Panc1 (cell line): Measurements from ENCODE around the gene WDR1. TPM values are rescaled to one million over a fixed set of nuclear protein-coding genes. Genes with fewer than 3 reads are reported as not detected.

ENCODE experiments used
- ATAC-seq: fragments of 200-7000 bp; cut with Tn5 transposase; 2 replicates; pipeline ENCODE4 v1.9.1; 2020; ENCODE audit warnings: mild to moderate bottlenecking, moderate library complexity
- BruUV-seq: library from RNA; stranded (reverse); fragments of 400-500 nt; replicated peaks from 2 replicates; lab custom pipeline; 2021; lab: Mats Ljungman, UMichigan
- CTCF ChIA-PET: fragments of 300-600 bp; sonication (Branson Sonifier 250); formaldehyde crosslinking; loops from one replicate; lab custom pipeline; 2022; ENCODE audit warnings: antibody characterized with exemption; lab: Charles Lee
- POLR2A ChIA-PET: fragments of 300-600 bp; sonication (Branson Sonifier 250); formaldehyde crosslinking; loops from one replicate; lab custom pipeline; 2022; ENCODE audit warnings: antibody characterized with exemption; lab: Charles Lee
- DNase-seq: peaks from one replicate; pipeline ENCODE4 v3.0.0-alpha.2; 2010; ENCODE audit warnings: low read depth, low spot score
- H3K27ac ChIP-seq: 2 replicates; pipeline ENCODE4 v1.5.1; 2011; ENCODE audit warnings: mild to moderate bottlenecking, low read length, inconsistent platforms
- H3K27me3 ChIP-seq: fragments of 200-500 bp; sonication (Bioruptor generic); 2 replicates; pipeline ENCODE4 v1.6.0; 2014; ENCODE audit warnings: low read length, inconsistent platforms; ENCODE audit not compliant: control insufficient read depth, insufficient read depth
- H3K36me3 ChIP-seq: fragments of 200-500 bp; sonication (Bioruptor generic); 2 replicates; pipeline ENCODE4 v1.5.1; 2014; ENCODE audit warnings: inconsistent platforms, mild to moderate bottlenecking, low read length, moderate library complexity; ENCODE audit not compliant: control insufficient read depth, insufficient read depth
- H3K4me1 ChIP-seq: 2 replicates; pipeline ENCODE4 v1.5.1; 2011; ENCODE audit warnings: inconsistent platforms, mild to moderate bottlenecking, low read length, moderate library complexity; ENCODE audit not compliant: control insufficient read depth, insufficient read depth
- H3K4me3 ChIP-seq, 2 experiments: 2 replicates each; pipeline ENCODE4 v1.5.1; 2011 to 2012; ENCODE audit warnings: low read depth in 2 of 2, low read length in 2 of 2, mild to moderate bottlenecking in 2 of 2, inconsistent platforms in 1 of 2, moderate library complexity in 1 of 2
- H3K9me3 ChIP-seq: fragments of 200-500 bp; sonication (Bioruptor generic); 2 replicates; pipeline ENCODE4 v1.5.1; 2014; ENCODE audit warnings: low read depth, mild to moderate bottlenecking, inconsistent platforms, low read length, moderate library complexity; ENCODE audit not compliant: control insufficient read depth, insufficient read depth
- POLR2AphosphoS5 ChIP-seq: IDR thresholded peaks from 2 replicates; pipeline ENCODE4 v1.6.1; 2012; ENCODE audit warnings: mild to moderate bottlenecking, low read depth, low read length, moderate library complexity
- SIN3A ChIP-seq: IDR thresholded peaks from 2 replicates; pipeline ENCODE4 v1.6.1; 2012; ENCODE audit warnings: low read depth, mild to moderate bottlenecking, low read length, moderate library complexity, borderline replicate concordance; ENCODE audit not compliant: insufficient read depth
- TCF7L2 ChIP-seq: IDR thresholded peaks from 2 replicates; pipeline ENCODE4 v1.6.1; 2011; ENCODE audit warnings: mild to moderate bottlenecking, low read depth, low read length, inconsistent platforms
- in situ Hi-C: cut with HindIII; loops from 2 replicates; pipeline ENCODE4 v1.10.0; 2016; ENCODE audit warnings: low sequenced_read_pairs, low pct_unique_long_range_greater_than_20kb
- intact Hi-C: fragments of 100-400 bp; cut with micrococcal nuclease; formaldehyde crosslinking; loops from one replicate; pipeline ENCODE4 v1.10.0; 2022; ENCODE audit not compliant: unreplicated experiment
- total RNA-seq: library from RNA; stranded (reverse); gene quantifications from one replicate; pipeline ENCODE4 v1.2.1, GENCODE V29; 2021; ENCODE audit not compliant: unreplicated experiment
- TF ChIP-seq, protein P1 (sequence below), 2 experiments: IDR thresholded peaks; 2 replicates each; pipeline ENCODE4 v1.6.1; 2011 to 2012; ENCODE audit warnings: low read depth in 2 of 2, control low read depth in 1 of 2, low read length in 1 of 2, mild to moderate bottlenecking in 1 of 2, moderate library complexity in 1 of 2; ENCODE audit not compliant: insufficient read depth in 1 of 2
- TF ChIP-seq, protein P2 (sequence below): fragments of 450-650 bp; IDR thresholded peaks from 2 replicates; pipeline ENCODE4 v1.5.1; 2017; ENCODE audit warnings: mild to moderate bottlenecking

Gene WDR1
- total RNA-seq, 1 experiment from 2014 or later, result 260 TPM

DNA sequence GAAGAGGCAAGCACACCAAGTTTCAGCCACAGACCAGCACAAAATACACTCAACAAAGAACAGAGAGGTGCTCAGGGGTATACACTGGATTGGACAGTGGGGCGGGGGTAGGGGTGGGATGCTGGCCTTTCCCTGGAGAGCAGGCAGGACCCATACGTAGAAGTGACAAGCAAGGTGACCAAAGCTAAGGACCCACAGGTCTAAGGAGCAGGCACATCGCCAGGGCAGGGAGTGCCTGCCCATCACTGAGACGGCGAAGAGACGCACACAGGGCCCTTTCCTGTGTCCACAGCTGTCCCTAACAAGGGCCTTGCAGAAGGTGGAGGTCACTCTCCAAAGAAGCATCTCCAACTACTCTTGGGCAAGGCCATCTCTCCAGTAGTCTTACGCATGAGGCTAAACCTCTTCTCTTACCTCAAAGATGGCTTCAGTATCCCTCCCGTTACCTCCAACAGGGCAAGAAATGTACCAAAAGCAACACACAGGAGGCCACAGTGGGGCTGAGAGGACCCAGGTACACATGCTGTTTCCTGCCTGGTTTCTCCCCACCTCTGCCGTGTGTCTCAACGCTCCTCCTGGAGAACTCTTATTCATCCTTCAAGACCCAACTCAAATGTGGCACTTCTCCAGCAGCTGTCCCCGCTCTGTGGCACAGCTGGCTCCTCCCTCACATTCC lies 6.5 kb downstream of the WDR1 start:
- Histone ChIP-seq H3K27me3 (no peaks in the 10 kb centered on the region), H3K4me3 (no peak overlapping the region), H3K4me1 (peaks cover 44% of the 10 kb centered on the region), H3K27ac (no peak overlapping the region), H3K9me3 (no peaks in the 10 kb centered on the region), H3K36me3 (peaks cover 6% of the 10 kb centered on the region)
- TF ChIP-seq TCF7L2 (no peak), SIN3A (no peak), POLR2AphosphoS5 (no peak; the same call in 1 of the 2 replicates)
- TF ChIP-seq, protein P1, sequence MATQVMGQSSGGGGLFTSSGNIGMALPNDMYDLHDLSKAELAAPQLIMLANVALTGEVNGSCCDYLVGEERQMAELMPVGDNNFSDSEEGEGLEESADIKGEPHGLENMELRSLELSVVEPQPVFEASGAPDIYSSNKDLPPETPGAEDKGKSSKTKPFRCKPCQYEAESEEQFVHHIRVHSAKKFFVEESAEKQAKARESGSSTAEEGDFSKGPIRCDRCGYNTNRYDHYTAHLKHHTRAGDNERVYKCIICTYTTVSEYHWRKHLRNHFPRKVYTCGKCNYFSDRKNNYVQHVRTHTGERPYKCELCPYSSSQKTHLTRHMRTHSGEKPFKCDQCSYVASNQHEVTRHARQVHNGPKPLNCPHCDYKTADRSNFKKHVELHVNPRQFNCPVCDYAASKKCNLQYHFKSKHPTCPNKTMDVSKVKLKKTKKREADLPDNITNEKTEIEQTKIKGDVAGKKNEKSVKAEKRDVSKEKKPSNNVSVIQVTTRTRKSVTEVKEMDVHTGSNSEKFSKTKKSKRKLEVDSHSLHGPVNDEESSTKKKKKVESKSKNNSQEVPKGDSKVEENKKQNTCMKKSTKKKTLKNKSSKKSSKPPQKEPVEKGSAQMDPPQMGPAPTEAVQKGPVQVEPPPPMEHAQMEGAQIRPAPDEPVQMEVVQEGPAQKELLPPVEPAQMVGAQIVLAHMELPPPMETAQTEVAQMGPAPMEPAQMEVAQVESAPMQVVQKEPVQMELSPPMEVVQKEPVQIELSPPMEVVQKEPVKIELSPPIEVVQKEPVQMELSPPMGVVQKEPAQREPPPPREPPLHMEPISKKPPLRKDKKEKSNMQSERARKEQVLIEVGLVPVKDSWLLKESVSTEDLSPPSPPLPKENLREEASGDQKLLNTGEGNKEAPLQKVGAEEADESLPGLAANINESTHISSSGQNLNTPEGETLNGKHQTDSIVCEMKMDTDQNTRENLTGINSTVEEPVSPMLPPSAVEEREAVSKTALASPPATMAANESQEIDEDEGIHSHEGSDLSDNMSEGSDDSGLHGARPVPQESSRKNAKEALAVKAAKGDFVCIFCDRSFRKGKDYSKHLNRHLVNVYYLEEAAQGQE (IDR thresholded peaks at IDR 0.05; ENCODE audit: insufficient read depth in 1 of 2, low read depth in 2 of 2, low read length in 1 of 2), result no peak
- TF ChIP-seq, protein P2, sequence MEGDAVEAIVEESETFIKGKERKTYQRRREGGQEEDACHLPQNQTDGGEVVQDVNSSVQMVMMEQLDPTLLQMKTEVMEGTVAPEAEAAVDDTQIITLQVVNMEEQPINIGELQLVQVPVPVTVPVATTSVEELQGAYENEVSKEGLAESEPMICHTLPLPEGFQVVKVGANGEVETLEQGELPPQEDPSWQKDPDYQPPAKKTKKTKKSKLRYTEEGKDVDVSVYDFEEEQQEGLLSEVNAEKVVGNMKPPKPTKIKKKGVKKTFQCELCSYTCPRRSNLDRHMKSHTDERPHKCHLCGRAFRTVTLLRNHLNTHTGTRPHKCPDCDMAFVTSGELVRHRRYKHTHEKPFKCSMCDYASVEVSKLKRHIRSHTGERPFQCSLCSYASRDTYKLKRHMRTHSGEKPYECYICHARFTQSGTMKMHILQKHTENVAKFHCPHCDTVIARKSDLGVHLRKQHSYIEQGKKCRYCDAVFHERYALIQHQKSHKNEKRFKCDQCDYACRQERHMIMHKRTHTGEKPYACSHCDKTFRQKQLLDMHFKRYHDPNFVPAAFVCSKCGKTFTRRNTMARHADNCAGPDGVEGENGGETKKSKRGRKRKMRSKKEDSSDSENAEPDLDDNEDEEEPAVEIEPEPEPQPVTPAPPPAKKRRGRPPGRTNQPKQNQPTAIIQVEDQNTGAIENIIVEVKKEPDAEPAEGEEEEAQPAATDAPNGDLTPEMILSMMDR, result no peak
- ChIA-PET CTCF (no interaction called here), POLR2A (no interaction called here)
- DNase-seq (no peak), ATAC-seq (no peak)
- BruUV-seq, result no TSS peak
- in situ Hi-C loops, result no loop called here
- intact Hi-C loops, result no loop called here

DNA sequence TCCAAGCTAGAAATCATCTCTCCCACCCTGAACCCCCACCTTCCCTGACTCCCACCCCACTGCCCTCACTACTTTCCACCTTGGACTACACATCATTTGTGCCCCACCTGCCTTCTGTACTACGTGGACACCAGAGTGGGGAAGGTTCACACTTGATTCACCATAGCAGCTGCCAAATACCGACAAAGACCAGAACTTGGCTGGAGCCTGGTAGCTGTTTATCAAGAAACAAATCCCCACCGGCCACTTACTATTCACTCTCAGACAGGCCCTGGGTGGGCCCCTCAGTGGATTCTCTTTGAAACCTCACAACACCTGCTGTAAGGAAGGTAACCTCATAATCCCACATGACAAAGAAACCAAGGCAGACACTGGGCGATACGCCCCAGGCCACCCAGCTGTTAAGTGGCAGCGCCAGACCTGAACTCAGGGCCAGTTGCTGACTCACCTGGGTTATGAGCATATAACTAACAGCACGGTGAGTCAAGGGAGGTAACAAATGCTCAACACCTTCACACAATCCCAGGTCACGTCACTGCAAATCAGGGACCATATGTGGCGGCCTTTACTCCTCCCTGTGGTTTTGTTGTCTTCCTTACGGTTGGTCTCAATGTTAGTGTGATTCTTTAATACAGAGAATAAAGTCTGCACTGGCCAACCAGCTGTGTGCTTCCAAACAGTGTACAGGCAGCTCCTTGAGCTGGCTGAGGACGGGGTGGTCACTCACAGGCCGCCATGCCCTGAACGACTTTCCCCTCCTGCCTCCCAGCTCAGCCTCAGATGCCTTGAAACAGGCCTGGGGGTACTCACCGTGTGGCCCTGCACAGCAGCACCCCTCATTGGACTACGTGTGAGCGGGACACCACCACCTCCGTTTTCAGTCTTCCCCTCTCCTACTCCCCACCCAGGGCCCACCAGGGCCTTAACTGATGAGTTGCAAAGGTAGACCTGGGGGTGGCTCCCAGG lies 7.5 kb downstream of the WDR1 start:
- in situ Hi-C loops (no loop called here), intact Hi-C loops (no loop called here)
- CTCF ChIA-PET, result no interaction called here
- H3K27ac ChIP-seq, result peak overlapping the region; percentile 39
- ATAC-seq, result 0 out of 2 replicates have a peak, but pooled peaks have one; percentile 14
- DNase-seq, result no peak
- no peaks in the 10 kb centered on the region for H3K9me3 ChIP-seq
- H3K4me3 ChIP-seq, result no peak overlapping the region
- TF ChIP-seq SIN3A (no peak), POLR2AphosphoS5 (no peak), TCF7L2 (no peak)
- TF ChIP-seq, protein P1 (IDR thresholded peaks at IDR 0.05; ENCODE audit: insufficient read depth in 1 of 2, low read depth in 2 of 2, low read length in 1 of 2), result no peak
- TF ChIP-seq, protein P2, result no peak
- POLR2A ChIA-PET, result no interaction called here
- no peaks in the 10 kb centered on the region for H3K27me3 ChIP-seq
- no TSS peak for BruUV-seq
- H3K36me3 ChIP-seq, result peaks cover 4% of the 10 kb centered on the region
- H3K4me1 ChIP-seq, result peaks cover 37% of the 10 kb centered on the region
